Thoracic aorta (tissue), 2 donors: ENCODE measurements around the gene BICRAL. TPM values are rescaled to one million over a fixed set of nuclear protein-coding genes. Genes with fewer than 3 reads are reported as not detected.

Source experiments
- ATAC-seq: fragments of 150-250 bp; one replicate; pipeline ENCODE4 v1.8.0; 2017; ENCODE audit warnings: low read depth; ENCODE audit not compliant: insufficient number of reproducible peaks, low FRiP score
- DNase-seq: peaks from one replicate; pipeline ENCODE4 v3.0.0-alpha.2; 2020; ENCODE audit warnings: low spot score
- H3K27ac ChIP-seq, 2 donors: fragments of 200-600 bp; sonication (generic); 1 replicate in 1 of 2; 2 replicates in 1 of 2; pipeline ENCODE4 v1.5.1; 2016; ENCODE audit warnings: mild to moderate bottlenecking in 2 of 2, moderate library complexity in 2 of 2
- H3K27me3 ChIP-seq: fragments of 200-600 bp; sonication (generic); replicated peaks from 2 replicates; pipeline ENCODE4 v1.6.0; 2016; ENCODE audit warnings: mild to moderate bottlenecking; ENCODE audit not compliant: insufficient read depth
- H3K36me3 ChIP-seq: fragments of 200-600 bp; sonication (generic); one replicate; pipeline ENCODE4 v1.5.1; 2016
- H3K4me1 ChIP-seq, 2 donors: fragments of 200-600 bp; sonication (generic); 1 replicate in 1 of 2; 2 replicates in 1 of 2; pipeline versions ENCODE4 v1.5.1 to v1.6.0; 2016; ENCODE audit warnings: low read depth in 2 of 2, mild to moderate bottlenecking in 1 of 2; ENCODE audit not compliant: control insufficient read depth in 1 of 2
- H3K4me3 ChIP-seq: fragments of 200-600 bp; sonication (generic); 2 replicates; pipeline ENCODE4 v1.5.1; 2016; ENCODE audit warnings: mild to moderate bottlenecking
- H3K9me3 ChIP-seq: fragments of 200-600 bp; sonication (generic); 2 replicates; pipeline ENCODE4 v1.5.1; 2016
- total RNA-seq, 2 donors: library from RNA; depleted of rRNA; stranded (reverse); fragments of >200 nt; gene quantifications; one replicate each; pipeline versions ENCODE4 v1.1.0 to v1.2.3, GENCODE V29; 2016
- TF ChIP-seq, protein P1 (sequence below): fragments of 200-600 bp; sonication (generic); IDR thresholded peaks from one replicate; pipeline ENCODE4 v1.5.1; 2019; ENCODE audit warnings: antibody characterized with exemption

The BICRAL gene
- total RNA-seq, 2 donors from 2014 or later: 16.5 to 18.8 TPM

DNA sequence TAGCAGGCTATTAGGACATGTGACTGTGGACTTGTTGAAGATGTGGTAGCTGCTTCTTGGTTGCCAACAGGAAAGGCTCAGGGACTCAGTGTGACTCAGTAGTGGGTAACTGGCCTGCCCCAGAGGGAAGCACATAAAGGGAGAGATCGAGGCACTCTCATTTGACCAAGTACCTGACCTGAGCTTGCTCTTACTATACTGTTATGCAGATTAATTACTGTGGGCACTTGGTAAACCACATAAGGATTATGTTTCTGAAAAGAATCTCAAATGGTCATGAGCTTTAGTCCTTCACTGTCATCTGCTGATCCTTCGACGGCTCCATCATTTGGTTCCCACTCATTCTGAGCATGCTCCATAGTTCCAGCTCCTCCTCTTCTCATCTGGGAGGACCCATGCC is 49.4 kb downstream of the BICRAL start:
- Histone ChIP-seq H3K4me3 (no peak overlapping the region), H3K27me3 (no peaks in the 10 kb centered on the region), H3K9me3 (no peaks in the 10 kb centered on the region), H3K4me1 (no peaks in the 10 kb centered on the region), H3K36me3 (peaks cover 38% of the 10 kb centered on the region), H3K27ac (no peak overlapping the region)
- ATAC-seq (no peak), DNase-seq (no peak)
- TF ChIP-seq, protein P1, sequence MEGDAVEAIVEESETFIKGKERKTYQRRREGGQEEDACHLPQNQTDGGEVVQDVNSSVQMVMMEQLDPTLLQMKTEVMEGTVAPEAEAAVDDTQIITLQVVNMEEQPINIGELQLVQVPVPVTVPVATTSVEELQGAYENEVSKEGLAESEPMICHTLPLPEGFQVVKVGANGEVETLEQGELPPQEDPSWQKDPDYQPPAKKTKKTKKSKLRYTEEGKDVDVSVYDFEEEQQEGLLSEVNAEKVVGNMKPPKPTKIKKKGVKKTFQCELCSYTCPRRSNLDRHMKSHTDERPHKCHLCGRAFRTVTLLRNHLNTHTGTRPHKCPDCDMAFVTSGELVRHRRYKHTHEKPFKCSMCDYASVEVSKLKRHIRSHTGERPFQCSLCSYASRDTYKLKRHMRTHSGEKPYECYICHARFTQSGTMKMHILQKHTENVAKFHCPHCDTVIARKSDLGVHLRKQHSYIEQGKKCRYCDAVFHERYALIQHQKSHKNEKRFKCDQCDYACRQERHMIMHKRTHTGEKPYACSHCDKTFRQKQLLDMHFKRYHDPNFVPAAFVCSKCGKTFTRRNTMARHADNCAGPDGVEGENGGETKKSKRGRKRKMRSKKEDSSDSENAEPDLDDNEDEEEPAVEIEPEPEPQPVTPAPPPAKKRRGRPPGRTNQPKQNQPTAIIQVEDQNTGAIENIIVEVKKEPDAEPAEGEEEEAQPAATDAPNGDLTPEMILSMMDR: no peak

DNA sequence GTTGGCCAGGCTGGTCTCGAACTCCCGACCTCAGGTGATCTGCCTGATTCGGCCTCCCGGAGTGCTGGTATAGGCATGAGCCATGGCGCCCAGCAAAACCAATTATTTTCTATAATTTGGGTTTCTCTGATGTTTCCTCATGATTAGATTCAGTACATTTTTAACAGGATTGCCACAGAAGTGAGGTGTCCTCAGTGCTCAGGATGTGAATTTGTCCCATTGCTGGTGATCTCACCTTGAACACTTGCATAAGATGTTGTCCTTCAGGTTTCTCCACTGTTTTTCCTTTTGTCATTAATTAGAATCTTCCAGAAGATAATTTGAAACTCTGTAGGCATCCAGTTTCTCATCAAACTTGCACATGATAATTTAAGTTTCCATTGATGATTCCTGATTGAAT is 52.2 kb downstream of the BICRAL start:
- DNase-seq: no peak
- Histone ChIP-seq H3K4me3 (no peak overlapping the region), H3K9me3 (no peaks in the 10 kb centered on the region), H3K27me3 (no peaks in the 10 kb centered on the region), H3K27ac (no peak overlapping the region), H3K36me3 (peaks cover 18% of the 10 kb centered on the region), H3K4me1 (no peaks in the 10 kb centered on the region)
- TF ChIP-seq, protein P1: no peak
- no peak for ATAC-seq

GRCh38 chr6:42841844-42842584 is 60.2 kb downstream of the BICRAL start:
- peaks cover 3% of the 10 kb centered on the region for H3K36me3 ChIP-seq
- no peak overlapping the region for H3K27ac ChIP-seq
- H3K9me3 ChIP-seq: no peaks in the 10 kb centered on the region
- no peaks in the 10 kb centered on the region for H3K4me1 ChIP-seq
- DNase-seq (no peak), ATAC-seq (no peak)
- no peaks in the 10 kb centered on the region for H3K27me3 ChIP-seq
- H3K4me3 ChIP-seq: no peak overlapping the region
- TF ChIP-seq, protein P1: no peak

DNA sequence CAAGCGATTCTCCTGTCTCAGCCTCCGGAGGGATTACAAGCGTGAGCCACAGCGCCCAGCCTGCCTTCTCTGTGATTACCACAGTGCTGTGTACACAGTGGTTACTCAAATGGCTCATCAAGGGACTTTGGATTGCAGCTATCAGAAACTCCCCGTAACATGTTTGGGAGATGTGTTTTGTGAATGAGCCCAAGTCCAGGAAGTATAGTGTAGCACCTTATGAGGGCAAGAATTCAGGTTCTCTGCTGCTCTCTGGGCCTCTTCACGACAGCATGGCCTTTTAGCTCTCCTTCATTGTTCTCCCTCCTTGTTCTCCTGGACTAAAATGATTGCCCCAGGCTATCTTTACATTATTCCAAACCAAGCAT is 63.5 kb downstream of the BICRAL start:
- Histone ChIP-seq H3K4me1 (no peaks in the 10 kb centered on the region), H3K36me3 (peaks cover 6% of the 10 kb centered on the region), H3K4me3 (no peak overlapping the region), H3K9me3 (no peaks in the 10 kb centered on the region), H3K27me3 (no peaks in the 10 kb centered on the region), H3K27ac (no peak overlapping the region)
- TF ChIP-seq, protein P1: no peak
- DNase-seq: no peak
- ATAC-seq: no peak

- H3K27ac ChIP-seq: no peak overlapping the region
- H3K4me1 ChIP-seq: no peaks in the 10 kb centered on the region
- TF ChIP-seq, protein P1: no peak
- H3K27me3 ChIP-seq: no peaks in the 10 kb centered on the region
- no peak overlapping the region for H3K4me3 ChIP-seq
- peaks cover 6% of the 10 kb centered on the region for H3K36me3 ChIP-seq
- DNase-seq (no peak), ATAC-seq (no peak)
- no peaks in the 10 kb centered on the region for H3K9me3 ChIP-seq
Observed at GRCh38 chr6:42846505-42846904, 64.7 kb downstream of the BICRAL start.
